Breast epithelium (tissue), 3 donors: ENCODE results near the gene SLC34A3.

Experiments used
- CTCF ChIP-seq, 3 donors: fragments of 450-650 bp; IDR thresholded peaks; one replicate each; pipeline ENCODE4 v1.5.1; 2016 to 2017; ENCODE audit warnings: antibody characterized with exemption in 3 of 3, mild to moderate bottlenecking in 3 of 3, moderate library complexity in 3 of 3
- POLR2A ChIP-seq: fragments of 450-650 bp; IDR thresholded peaks from one replicate; pipeline ENCODE4 v1.6.1; 2016; ENCODE audit warnings: antibody characterized with exemption, mild to moderate bottlenecking, moderate library complexity

GRCh38 chr9:137182836-137183235 is 47.9 kb upstream of the SLC34A3 start:
- TF ChIP-seq CTCF (IDR thresholded peaks at IDR 0.05): no peak
- no peak for TF ChIP-seq POLR2A
